K562 (cell line): Measurements from ENCODE around the gene DSTYK. TPM values are rescaled to one million over a fixed set of nuclear protein-coding genes. Genes with fewer than 3 reads are reported as not detected.

ENCODE experiments used
- CBX3 ChIP-seq, 2 experiments: IDR thresholded peaks; 1 replicate in 1 of 2; 2 replicates in 1 of 2; pipeline ENCODE4 v1.6.1; 2012; ENCODE audit warnings: inconsistent platforms in 2 of 2, low read length in 2 of 2, borderline replicate concordance in 1 of 2, control low read depth in 1 of 2
- CREBBP ChIP-seq: IDR thresholded peaks from one replicate; pipeline ENCODE4 v1.6.1; 2012; ENCODE audit warnings: low read depth, mild to moderate bottlenecking, control low read depth, inconsistent platforms, low read length
- FOXK1 ChIP-seq: sonication (generic); formaldehyde crosslinking; IDR thresholded peaks from 2 replicates; pipeline ENCODE4 v1.8.0; 2022; ENCODE audit warnings: missing genetic modification reagents, mild to moderate bottlenecking, borderline replicate concordance
- HMBOX1 ChIP-seq: sonication (generic); IDR thresholded peaks from 2 replicates; pipeline ENCODE4 v1.6.1; 2016
- ILK ChIP-seq: fragments of 450-650 bp; IDR thresholded peaks from 2 replicates; pipeline ENCODE4 v1.6.1; 2016; ENCODE audit warnings: missing genetic modification characterization, low read depth, mild to moderate bottlenecking, missing compliant biosample characterization, moderate library complexity, borderline replicate concordance
- KLF6 ChIP-seq: fragments of 250-450 bp; sonication (Bioruptor Pico); IDR thresholded peaks from 2 replicates; pipeline ENCODE4 v1.4.0; 2020; ENCODE audit warnings: mild to moderate bottlenecking, moderate library complexity, borderline replicate concordance
- MBD2 ChIP-seq: sonication (generic); IDR thresholded peaks from 2 replicates; pipeline ENCODE4 v1.6.1; 2016; ENCODE audit warnings: low read depth, borderline replicate concordance
- MIER1 ChIP-seq: fragments of 450-650 bp; IDR thresholded peaks from 2 replicates; pipeline ENCODE4 v1.6.1; 2016; ENCODE audit warnings: antibody characterized with exemption, mild to moderate bottlenecking, low read depth
- MYNN ChIP-seq, 2 experiments: sonication (generic); formaldehyde crosslinking in 1 of 2; IDR thresholded peaks; 2 replicates each; pipeline versions ENCODE4 v1.5.0 to v1.6.1; 2016 to 2020; ENCODE audit warnings: antibody characterized with exemption in 1 of 2, missing genetic modification reagents in 1 of 2
- PATZ1 ChIP-seq: fragments of 250-450 bp; sonication (Bioruptor Pico); IDR thresholded peaks from 2 replicates; pipeline ENCODE4 v1.5.0; 2020; ENCODE audit warnings: mild to moderate bottlenecking, borderline replicate concordance
- PCBP1 ChIP-seq: fragments of 200-400 bp; formaldehyde crosslinking; IDR thresholded peaks from 2 replicates; pipeline ENCODE4 v1.6.1; 2018; ENCODE audit warnings: mild to moderate bottlenecking, low read depth, low read length; ENCODE audit not compliant: poor library complexity, severe bottlenecking
- XRCC3 ChIP-seq: fragments of 450-650 bp; IDR thresholded peaks from 2 replicates; pipeline ENCODE4 v1.6.1; 2017; ENCODE audit warnings: mild to moderate bottlenecking, moderate library complexity
- ZBTB33 ChIP-seq: sonication (generic); formaldehyde crosslinking; IDR thresholded peaks from 2 replicates; pipeline ENCODE4 v1.8.1; 2023; ENCODE audit warnings: mild to moderate bottlenecking, missing genetic modification reagents
- ZNF263 ChIP-seq: sonication (generic); formaldehyde crosslinking; IDR thresholded peaks from 2 replicates; pipeline ENCODE4 v1.8.0; 2022; ENCODE audit warnings: mild to moderate bottlenecking, missing genetic modification reagents, borderline replicate concordance
- ZNF507 ChIP-seq: conservative IDR thresholded peaks from 2 replicates; pipeline ENCODE4 v1.6.1; 2017; ENCODE audit warnings: missing genetic modification characterization, missing compliant biosample characterization
- polyA plus RNA-seq, 8 experiments: library from polyadenylated mRNA; depleted of rRNA in 4 of 8; stranded (reverse) in 5 of 8; unstranded in 3 of 8; fragments of >200 nt; fragmentation: Nextera tagmentation in 2 of 8; fragmentation: Illumina TruSeq in 1 of 8; extraction: Ambion mirVana in 2 of 8; extraction: Trizol in 1 of 8; gene quantifications; 2 replicates each; pipeline versions ENCODE4 v1.2.1 to v1.2.3, GENCODE V29; 2011 to 2014; ENCODE audit warnings: inconsistent platforms in 1 of 8, missing spikeins in 1 of 8
- total RNA-seq, 7 experiments: library from RNA; depleted of rRNA in 6 of 7; stranded (reverse); fragments of >200 nt in 6 of 7; fragmentation: Illumina TruSeq in 2 of 7; extraction: Trizol in 2 of 7; gene quantifications; 2 replicates each; pipeline versions ENCODE4 v1.2.1 to v1.2.3, GENCODE V29; 2011 to 2021; ENCODE audit warnings: low replicate concordance in 1 of 7

The DSTYK gene
- total and polyA plus RNA-seq, 9 of the 15 experiments (the other 6 are each of a cell fraction or from before 2014, with no cell fraction given): 4.2 to 7.1 (median 6.2) TPM

GRCh38 chr1:205170532-205171269 lies 40.8 kb downstream of the DSTYK start (continued):
- TF ChIP-seq MYNN (IDR thresholded peaks at IDR 0.05) (no peak), MYNN (CRISPR knock-in tag; IDR thresholded peaks at IDR 0.05) (no peak), HMBOX1 (0 out of 2 replicates have a peak, but pooled peaks have one; percentile 29), ILK (tag) (no peak), CBX3 (IDR thresholded peaks at IDR 0.05; ENCODE audit: borderline replicate concordance in 1 of 2, low read length in 2 of 2) (no peak), PATZ1 (CRISPR knock-in tag) (no peak), XRCC3 (no peak), ZNF263 (no peak), ZNF507 (no peak), ZBTB33 (CRISPR knock-in tag) (no peak), CREBBP (no peak), PCBP1 (no peak), KLF6 (CRISPR knock-in tag) (peak; percentile 83; the same call in 1 of the 2 replicates), FOXK1 (no peak), MIER1 (no peak), MBD2 (no peak)
